Embryonic facial prominence (tissue), 1 donor: ENCODE measurements around the gene STAT4.
"Not testable (repeated sequence)": the region's sequence is repeated elsewhere in the genome, so short reads cannot be mapped to it uniquely, and the experiment has no call there.

Experiments used
- DNase-seq: peaks from one replicate; pipeline ENCODE4 v3.0.0-alpha.2; 2016; ENCODE audit errors: extremely low spot score

The STAT4 gene

DNA sequence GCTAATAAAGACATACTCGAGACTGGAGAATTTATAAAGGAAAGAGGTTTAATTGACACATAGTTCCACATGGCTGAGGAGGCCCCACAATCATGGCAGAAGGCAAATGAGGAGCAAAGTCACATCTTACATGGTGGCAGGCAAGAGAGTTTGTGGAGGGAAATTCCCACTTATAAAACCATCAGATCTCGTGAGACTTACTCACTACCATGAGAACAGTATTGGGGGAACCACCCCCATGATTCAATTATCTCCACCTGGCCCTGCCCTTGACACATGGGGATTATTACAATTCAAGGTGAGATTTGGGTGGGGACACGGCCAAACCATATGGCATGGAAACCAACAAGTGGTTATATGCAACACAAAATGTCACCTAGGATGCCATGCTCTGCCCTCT lies 155.5 kb downstream of the STAT4 start:
- DNase-seq, result not testable (repeated sequence)

DNA sequence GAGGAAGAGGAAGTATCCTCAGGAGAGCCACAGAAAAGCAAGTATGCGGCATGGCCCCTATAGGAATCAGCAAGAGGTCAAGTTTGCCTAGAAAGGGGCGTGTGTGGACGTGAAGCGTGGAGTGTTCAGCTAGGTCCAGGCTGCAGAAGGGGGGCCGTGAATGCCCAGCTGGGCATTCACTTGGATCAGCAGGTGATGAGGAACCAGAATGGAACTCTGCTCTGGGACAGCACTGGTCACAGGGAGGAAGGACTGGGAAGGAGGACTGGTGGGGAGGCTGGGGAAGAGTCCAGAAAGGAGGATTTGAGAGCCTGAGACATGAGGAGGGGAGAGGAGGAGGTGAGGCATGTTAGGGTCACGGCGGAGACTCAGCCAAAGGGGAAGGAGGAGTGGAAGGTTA lies 156.6 kb downstream of the STAT4 start:
- DNase-seq, result no peak

DNA sequence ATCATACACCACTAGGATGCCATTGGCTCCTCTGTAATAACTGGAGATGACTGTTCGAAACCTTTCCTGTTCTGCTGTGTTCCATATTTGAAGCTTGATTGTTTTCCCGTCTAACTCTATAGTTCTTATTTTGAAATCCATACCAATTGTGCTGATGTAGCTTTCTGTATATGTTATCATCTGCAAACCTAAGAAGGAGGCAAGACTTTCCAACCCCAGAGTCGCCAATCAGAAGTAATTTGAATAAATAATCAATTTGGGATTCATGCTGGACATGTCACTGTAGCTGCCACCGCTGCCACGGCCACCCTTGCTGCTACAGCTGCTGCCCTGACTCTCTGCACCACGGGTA lies 157.5 kb downstream of the STAT4 start:
- DNase-seq, result no peak

DNA sequence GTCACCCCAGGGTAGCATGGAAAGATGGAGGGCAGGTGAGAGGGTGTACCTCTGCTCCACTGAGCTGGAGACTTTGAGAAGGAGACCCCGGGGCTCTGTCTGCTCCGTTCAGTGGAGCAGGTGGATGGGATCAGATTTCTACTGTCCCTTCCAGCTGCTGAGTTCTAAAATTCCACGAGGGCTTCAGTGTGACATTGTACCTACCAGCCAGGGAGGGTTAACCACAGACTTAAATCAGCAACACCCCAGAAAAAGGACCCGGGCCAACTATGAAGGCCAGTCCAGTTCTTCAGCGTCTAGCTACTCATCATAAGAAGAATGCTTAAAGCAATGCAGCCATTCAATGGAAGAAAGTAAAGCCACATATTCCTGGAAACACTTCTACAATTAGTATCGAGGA lies 160.7 kb downstream of the STAT4 start:
- DNase-seq, result no peak

DNA sequence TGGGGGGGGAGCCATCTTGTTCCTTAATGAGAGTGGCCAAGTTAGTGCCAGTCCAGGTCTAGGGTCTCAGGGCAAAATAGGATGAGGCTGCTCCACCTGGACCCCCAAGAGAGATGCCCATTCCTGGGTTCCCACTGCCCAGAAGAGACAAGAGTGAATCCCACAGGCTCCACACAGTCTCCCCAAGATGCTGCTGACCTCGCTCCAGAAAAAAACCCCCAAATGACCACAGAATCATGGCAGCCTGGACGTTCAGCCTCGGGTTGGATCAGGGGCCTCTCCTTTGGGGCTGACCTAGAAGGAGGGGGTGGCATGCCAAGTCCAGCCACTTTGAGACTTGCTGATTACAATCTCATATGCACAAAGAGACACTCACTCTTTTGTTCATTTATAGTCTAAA lies 161.9 kb downstream of the STAT4 start:
- DNase-seq, result no peak

DNA sequence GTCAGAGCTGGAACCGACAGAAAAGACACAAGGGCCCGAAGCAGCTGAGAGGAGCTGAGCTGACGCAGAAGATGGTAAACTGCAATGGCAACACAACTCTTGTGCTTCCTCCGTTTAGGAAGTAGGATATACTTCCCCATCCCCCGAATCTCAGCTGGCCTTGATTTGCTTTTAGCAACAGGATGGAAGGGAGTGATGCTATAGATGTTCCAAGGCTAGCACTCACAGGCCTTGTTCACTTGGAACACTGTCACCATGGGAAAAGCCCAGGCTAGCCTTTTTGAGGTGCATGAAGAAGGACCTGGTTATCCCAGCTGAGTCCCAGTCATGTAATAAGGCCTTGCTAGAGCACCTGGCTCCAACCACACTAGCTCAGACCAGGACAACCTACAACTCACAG lies 162.9 kb downstream of the STAT4 start:
- DNase-seq, result no peak

DNA sequence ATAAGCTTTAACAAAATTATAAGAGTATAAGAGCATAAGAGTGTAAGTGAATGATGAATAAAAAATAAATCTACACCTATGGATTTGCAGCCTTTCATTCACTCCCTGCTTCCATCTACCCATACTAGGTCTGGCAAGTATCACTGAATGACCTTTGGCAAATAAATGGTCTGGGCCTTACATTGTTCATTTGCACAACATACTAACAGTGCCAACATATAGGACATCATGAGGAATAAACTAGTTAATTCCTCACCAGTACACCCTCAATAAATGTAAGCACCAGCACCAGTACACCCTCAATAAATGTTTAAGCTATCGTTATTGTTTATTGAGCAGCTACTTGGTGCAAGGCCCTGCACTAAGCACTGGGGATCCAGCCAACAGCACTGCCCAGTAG lies 163.7 kb downstream of the STAT4 start:
- no peak for DNase-seq

DNA sequence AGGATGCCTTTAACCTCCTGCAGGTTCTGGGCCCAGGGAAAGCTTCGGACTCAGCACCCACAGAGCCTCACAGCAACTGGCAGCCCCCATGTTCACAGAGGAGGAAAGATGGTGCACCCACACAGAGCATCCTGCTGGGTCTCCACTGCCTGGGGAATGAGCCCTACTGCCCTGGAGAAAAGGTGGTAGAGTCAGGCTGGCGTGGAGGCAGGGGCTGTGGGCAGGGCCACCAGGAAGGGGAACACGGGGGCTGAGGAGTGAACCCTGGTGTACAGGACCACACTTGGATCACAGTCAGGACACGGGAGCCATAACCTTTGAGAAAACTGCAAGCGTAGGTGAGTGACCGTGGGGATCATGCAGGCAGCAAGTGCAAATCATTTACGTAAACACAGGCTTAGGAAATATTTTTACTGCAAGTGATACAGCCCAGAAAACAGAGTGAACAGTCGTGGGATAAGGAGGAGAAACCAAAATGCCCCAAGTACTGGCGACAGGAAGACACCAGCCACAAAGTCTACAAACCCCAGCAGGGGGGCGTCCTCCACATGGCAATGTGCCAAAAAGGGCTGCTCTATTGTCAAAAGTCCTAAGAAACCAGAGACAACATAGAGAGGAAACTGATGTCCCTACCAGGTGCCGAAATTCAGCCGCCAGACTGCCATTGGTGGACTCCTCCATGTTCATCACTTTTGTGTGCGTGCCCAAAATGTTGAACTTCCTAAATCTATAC lies 164.4 kb downstream of the STAT4 start:
- no peak for DNase-seq

DNA sequence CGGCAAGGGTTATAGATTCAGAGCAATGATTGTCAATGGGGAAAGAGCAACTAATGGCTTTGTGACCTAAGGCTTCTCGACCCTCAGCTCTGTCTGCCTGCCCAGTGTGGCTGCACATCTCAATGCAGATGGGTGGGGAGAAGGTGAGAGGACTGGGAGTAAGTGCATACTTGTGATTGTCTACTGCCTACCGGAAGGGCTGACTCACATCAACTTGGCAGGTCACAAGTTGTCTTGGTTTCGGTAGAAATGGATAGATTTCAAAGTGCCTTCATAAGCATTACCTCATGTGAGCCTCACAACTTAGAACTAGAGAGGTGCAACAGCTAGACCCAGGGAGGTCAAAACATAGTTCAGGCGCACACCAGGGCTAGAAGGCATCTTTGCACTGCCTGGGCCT lies 166.2 kb downstream of the STAT4 start:
- DNase-seq, result no peak

DNA sequence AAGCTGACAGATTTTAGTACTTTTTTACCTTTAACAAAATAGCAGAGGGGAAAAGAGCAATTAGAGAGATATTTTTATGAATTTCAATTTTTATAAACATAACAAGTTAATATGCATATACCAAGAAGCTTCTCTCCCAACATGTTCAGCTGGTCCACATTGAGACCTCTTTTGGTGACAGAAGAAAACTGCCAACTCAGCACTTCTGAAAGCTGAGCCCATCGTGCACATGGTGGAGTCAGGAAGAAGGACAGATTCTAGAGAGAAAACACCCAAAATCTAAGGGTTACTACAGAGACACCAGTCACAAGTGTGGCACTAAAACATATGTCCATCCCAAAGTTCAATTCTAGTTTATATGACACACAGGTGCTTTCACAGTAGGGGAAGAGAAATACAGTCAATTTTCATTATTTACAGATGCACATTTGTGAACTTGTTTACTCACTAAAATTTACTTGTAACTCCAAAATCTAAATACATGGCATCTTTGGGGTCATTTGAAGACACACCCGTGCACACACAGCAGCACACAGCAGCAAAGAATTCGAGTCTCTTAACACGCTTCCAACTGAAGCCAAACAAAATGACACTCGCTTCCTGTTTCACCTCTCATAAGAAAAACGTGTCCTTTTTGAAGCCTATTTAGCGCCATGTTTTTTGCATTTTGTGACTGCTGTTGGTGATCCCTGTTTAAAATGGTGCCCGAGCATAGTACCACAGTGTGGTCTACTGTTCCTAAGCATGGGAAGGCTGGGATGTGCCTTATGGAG lies 168.3 kb downstream of the STAT4 start:
- no peak for DNase-seq

DNA sequence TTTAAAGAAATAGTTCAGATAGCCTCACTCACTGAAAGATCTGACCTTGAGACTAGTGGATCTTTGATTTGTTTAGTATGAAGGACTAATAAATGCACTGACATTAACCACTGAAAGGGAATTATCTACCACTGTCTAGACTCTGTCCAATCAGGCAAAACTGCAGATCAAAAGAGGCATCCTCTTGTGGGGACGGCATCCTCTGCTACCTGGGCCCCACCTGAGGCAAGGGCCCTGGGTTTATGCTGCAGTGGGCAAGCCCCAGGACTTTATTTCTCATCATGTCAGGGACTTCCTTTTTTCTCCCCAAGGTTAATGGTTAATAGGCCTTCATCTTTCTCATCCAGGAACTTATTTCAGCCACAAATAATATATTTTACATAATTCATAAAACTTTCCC lies 169.1 kb downstream of the STAT4 start:
- no peak for DNase-seq

DNA sequence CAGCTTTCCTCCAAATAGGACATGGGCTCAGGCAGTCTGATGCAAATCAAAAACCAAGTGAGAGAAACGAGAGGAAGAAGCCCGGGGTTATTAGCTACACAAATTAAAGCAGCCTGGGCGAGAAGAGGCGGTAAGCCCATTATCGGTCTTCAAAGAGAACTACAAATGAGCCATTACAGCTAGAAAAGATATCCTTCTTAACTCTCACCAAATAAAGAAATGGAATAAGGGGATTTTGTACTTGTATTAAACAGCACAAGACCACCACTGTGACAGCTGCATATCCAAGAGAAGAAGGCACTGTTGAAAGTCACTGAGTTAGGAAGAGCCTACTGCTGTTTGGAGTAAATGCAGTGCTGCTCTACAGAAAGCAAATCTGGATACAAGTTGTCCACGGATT lies 169.5 kb downstream of the STAT4 start:
- no peak for DNase-seq

DNA sequence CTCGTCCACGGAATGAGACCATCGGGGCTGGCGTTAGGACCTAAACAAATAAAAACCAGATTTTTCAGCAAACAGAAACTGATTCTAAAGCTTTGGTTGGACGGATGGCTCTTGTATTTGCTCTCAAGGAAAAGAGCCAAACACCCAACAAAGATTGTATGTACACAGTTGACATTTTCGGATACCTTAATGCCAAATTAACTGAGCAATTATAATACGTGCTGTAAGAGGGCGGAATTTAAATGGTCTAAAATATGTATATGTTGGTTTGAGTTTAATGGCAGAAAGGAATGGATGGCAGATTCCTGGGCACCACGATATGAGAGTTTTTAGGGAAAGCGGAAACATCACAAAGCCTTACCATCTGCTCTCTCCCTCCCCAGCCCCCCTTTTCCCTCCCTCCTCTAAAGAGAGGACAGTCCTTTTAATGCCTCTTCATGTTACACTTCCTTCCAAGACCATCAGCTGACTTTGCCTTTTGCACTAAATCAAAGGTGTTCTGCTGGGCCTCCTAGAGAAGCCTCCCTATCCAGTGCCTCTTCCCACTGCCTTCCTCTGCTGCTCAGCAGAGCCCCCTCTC lies 170.1 kb downstream of the STAT4 start:
- no peak for DNase-seq

DNA sequence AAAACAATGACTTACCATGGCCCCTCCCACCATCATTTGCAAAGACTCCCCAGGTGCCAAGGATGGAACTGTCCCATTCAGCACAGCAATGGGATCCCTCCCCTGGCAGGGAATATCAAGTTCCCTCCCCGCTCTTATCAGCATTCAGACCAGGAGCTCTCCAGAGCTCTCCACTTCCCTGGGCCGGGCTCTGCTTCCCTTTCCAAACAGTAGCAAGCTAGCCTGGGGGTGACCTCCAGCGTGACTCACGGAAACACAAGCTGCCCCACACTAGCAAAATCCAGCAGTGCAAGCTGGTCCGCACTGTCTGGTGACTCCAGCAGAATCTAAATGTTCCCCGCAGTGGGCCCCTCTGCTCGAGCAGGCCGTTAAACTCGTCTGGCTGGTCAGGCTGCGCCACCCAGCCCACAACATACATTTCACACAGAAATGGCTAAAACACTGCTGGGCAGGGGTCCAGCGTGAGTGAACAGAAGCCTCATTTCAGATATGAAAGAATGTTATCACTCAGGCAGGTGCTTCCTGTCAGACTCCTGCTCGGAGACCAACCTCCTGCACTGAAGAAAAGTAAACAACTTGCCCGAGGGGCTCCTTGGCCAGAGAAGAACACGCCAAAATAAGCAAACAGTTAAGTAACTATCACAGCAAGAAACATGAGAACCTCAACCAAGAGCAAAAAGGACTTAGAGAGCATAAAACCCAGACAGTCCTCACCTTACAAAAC lies 170.7 kb downstream of the STAT4 start:
- peak; percentile 25 for DNase-seq
